ENCODE measurements around the gene FNDC10. TPM values are rescaled to one million over a fixed set of nuclear protein-coding genes. Genes with fewer than 3 reads are reported as not detected.

Gene FNDC10
- total and polyA plus RNA-seq, 10 of the 15 experiments (the other 5 are each of a cell fraction or from before 2014, with no cell fraction given) = 0.05 to 1.3 (median 0.25) TPM; not detected in 4

GRCh38 chr1:1615256-1616044 is 15.5 kb upstream of the FNDC10 start, which contains the start of gene MIB2 (continued):
- no peak for TF ChIP-seq ZNF592 (IDR thresholded peaks at IDR 0.05)
- TF ChIP-seq POU2F2 (IDR thresholded peaks at IDR 0.05; ENCODE audit: borderline replicate concordance, low read depth, low read length) = no peak
- 0 out of 2 replicates have a peak, but pooled peaks have one; percentile 7 for TF ChIP-seq TCF3 (IDR thresholded peaks at IDR 0.05; ENCODE audit: borderline replicate concordance, insufficient read depth, low read depth, low read length)
- TF ChIP-seq HCFC1 (IDR thresholded peaks at IDR 0.05; ENCODE audit: low read length) = peak; percentile 82
- peak; percentile 86 for TF ChIP-seq SP1 (IDR thresholded peaks at IDR 0.05; ENCODE audit: low read depth, low read length)
- TF ChIP-seq SMAD1 (IDR thresholded peaks at IDR 0.05; ENCODE audit: low read depth, partially characterized antibody) = peak; percentile 57
- TF ChIP-seq POLR2A (IDR thresholded peaks at IDR 0.05; ENCODE audit: low read depth, low read length) = peak; percentile 93
- TF ChIP-seq IRF4 (IDR thresholded peaks at IDR 0.05; ENCODE audit: low read depth, low read length) = no peak
- 0 out of 2 replicates have a peak, but pooled peaks have one; percentile 10 for TF ChIP-seq JUND (IDR thresholded peaks at IDR 0.05; ENCODE audit: low read depth, low read length)
- TF ChIP-seq RFX5 (IDR thresholded peaks at IDR 0.05; ENCODE audit: low read depth, low read length) = peak; percentile 96
- TF ChIP-seq SREBF2 (IDR thresholded peaks at IDR 0.05; ENCODE audit: low read length) = no peak
- peak; percentile 100 for TF ChIP-seq SMARCA5 (IDR thresholded peaks at IDR 0.05)
- TF ChIP-seq, protein P1, sequence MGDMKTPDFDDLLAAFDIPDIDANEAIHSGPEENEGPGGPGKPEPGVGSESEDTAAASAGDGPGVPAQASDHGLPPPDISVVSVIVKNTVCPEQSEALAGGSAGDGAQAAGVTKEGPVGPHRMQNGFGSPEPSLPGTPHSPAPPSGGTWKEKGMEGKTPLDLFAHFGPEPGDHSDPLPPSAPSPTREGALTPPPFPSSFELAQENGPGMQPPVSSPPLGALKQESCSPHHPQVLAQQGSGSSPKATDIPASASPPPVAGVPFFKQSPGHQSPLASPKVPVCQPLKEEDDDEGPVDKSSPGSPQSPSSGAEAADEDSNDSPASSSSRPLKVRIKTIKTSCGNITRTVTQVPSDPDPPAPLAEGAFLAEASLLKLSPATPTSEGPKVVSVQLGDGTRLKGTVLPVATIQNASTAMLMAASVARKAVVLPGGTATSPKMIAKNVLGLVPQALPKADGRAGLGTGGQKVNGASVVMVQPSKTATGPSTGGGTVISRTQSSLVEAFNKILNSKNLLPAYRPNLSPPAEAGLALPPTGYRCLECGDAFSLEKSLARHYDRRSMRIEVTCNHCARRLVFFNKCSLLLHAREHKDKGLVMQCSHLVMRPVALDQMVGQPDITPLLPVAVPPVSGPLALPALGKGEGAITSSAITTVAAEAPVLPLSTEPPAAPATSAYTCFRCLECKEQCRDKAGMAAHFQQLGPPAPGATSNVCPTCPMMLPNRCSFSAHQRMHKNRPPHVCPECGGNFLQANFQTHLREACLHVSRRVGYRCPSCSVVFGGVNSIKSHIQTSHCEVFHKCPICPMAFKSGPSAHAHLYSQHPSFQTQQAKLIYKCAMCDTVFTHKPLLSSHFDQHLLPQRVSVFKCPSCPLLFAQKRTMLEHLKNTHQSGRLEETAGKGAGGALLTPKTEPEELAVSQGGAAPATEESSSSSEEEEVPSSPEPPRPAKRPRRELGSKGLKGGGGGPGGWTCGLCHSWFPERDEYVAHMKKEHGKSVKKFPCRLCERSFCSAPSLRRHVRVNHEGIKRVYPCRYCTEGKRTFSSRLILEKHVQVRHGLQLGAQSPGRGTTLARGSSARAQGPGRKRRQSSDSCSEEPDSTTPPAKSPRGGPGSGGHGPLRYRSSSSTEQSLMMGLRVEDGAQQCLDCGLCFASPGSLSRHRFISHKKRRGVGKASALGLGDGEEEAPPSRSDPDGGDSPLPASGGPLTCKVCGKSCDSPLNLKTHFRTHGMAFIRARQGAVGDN (IDR thresholded peaks at IDR 0.05) = peak; percentile 29; the same call in 1 of the 2 replicates
- TF ChIP-seq SIN3A (IDR thresholded peaks at IDR 0.05; ENCODE audit: low read depth, low read length) = peak; percentile 88; the same call in 1 of the 2 replicates
- peak; percentile 94 for TF ChIP-seq NR2F1 (conservative IDR thresholded peaks at IDR 0.05)
- peak; percentile 97 for TF ChIP-seq GATAD2B (conservative IDR thresholded peaks at IDR 0.05; ENCODE audit: low read depth)
- no peak for TF ChIP-seq ETV6 (conservative IDR thresholded peaks at IDR 0.05 in 1 of 2, IDR thresholded peaks at IDR 0.05 in 1 of 2; ENCODE audit: borderline replicate concordance in 1 of 2, low read depth in 1 of 2)
- peak; percentile 89; the same call in 1 of the 2 replicates for TF ChIP-seq MXI1 (IDR thresholded peaks at IDR 0.05; ENCODE audit: low read depth, low read length)
- TF ChIP-seq NFYB (IDR thresholded peaks at IDR 0.05; ENCODE audit: insufficient read depth, low read depth, low read length) = 0 out of 2 replicates have a peak, but pooled peaks have one; percentile 18
